GM23338 (cell line): Measurements from ENCODE around the gene XPA. TPM values are rescaled to one million over a fixed set of nuclear protein-coding genes. Genes with fewer than 3 reads are reported as not detected.

ENCODE experiments used
- ATAC-seq: fragments of 200-7000 bp; cut with Tn5 transposase; 3 replicates; pipeline ENCODE4 v1.9.1; 2020
- DNase-seq: peaks from one replicate; pipeline ENCODE4 v3.0.0-alpha.2; 2015; ENCODE audit warnings: low spot score
- H2AFZ ChIP-seq: fragments of 200-600 bp; sonication (generic); 2 replicates; pipeline ENCODE4 v1.8.0; 2016; ENCODE audit warnings: antibody characterized with exemption, mild to moderate bottlenecking, moderate library complexity
- H3F3A ChIP-seq: fragments of 200-600 bp; sonication (generic); replicated peaks from 2 replicates; pipeline ENCODE4 v1.8.0; 2017; ENCODE audit warnings: antibody characterized with exemption, mixed run types, low read depth
- H3K27ac ChIP-seq: fragments of 200-600 bp; sonication (generic); 2 replicates; pipeline ENCODE4 v1.6.1; 2016; ENCODE audit warnings: low read depth
- H3K27me3 ChIP-seq: fragments of 200-600 bp; sonication (generic); 2 replicates; pipeline ENCODE4 v1.8.0; 2016; ENCODE audit warnings: mild to moderate bottlenecking, mixed run types, moderate library complexity; ENCODE audit not compliant: insufficient read depth
- H3K36me3 ChIP-seq: fragments of 200-600 bp; sonication (generic); 2 replicates; pipeline ENCODE4 v1.8.0; 2016; ENCODE audit warnings: mild to moderate bottlenecking; ENCODE audit not compliant: insufficient read depth
- H3K4me1 ChIP-seq: fragments of 200-600 bp; sonication (generic); 2 replicates; pipeline ENCODE4 v1.8.0; 2016; ENCODE audit warnings: mild to moderate bottlenecking, moderate library complexity; ENCODE audit not compliant: insufficient read depth
- H3K4me2 ChIP-seq: fragments of 200-600 bp; sonication (generic); 2 replicates; pipeline ENCODE4 v1.7.1; 2017; ENCODE audit warnings: mixed run types
- H3K4me3 ChIP-seq: fragments of 200-600 bp; sonication (generic); 2 replicates; pipeline ENCODE4 v1.6.1; 2016; ENCODE audit warnings: mixed run types
- H3K79me2 ChIP-seq: fragments of 200-600 bp; sonication (generic); replicated peaks from 2 replicates; pipeline ENCODE4 v1.8.0; 2017; ENCODE audit warnings: mild to moderate bottlenecking; ENCODE audit not compliant: insufficient read depth
- H3K9me2 ChIP-seq: fragments of 200-600 bp; sonication (generic); 2 replicates; pipeline ENCODE4 v1.8.0; 2017; ENCODE audit not compliant: insufficient read depth
- H4K20me1 ChIP-seq: fragments of 200-600 bp; sonication (generic); replicated peaks from 2 replicates; pipeline ENCODE4 v1.8.0; 2017; ENCODE audit warnings: mild to moderate bottlenecking; ENCODE audit not compliant: insufficient read depth
- H3K27ac Mint-ChIP-seq: 2 replicates; pipeline ENCODE4 v1.8.0; 2020; ENCODE audit warnings: inconsistent platforms, mild to moderate bottlenecking, moderate library complexity, mixed read lengths
- H3K27me3 Mint-ChIP-seq: 3 replicates; pipeline ENCODE4 v1.8.0; 2022; ENCODE audit warnings: low read depth, mild to moderate bottlenecking, moderate library complexity, mixed read lengths, inconsistent platforms; ENCODE audit not compliant: insufficient read depth, poor library complexity
- H3K36me3 Mint-ChIP-seq: 3 replicates; pipeline ENCODE4 v1.8.0; 2021; ENCODE audit warnings: low read depth, mild to moderate bottlenecking, inconsistent platforms, moderate library complexity, mixed read lengths
- H3K4me1 Mint-ChIP-seq: 3 replicates; pipeline ENCODE4 v1.8.0; 2020; ENCODE audit warnings: mild to moderate bottlenecking, inconsistent platforms, mixed read lengths
- H3K4me3 Mint-ChIP-seq: 3 replicates; pipeline ENCODE4 v1.8.0; 2021; ENCODE audit warnings: moderate library complexity, mild to moderate bottlenecking, inconsistent platforms, mixed read lengths
- H3K9me3 Mint-ChIP-seq: 3 replicates; pipeline ENCODE4 v1.8.0; 2020; ENCODE audit warnings: moderate library complexity, mild to moderate bottlenecking, inconsistent platforms, mixed read lengths
- EZH2 ChIP-seq: fragments of 200-600 bp; sonication (generic); IDR thresholded peaks from one replicate; pipeline ENCODE4 v1.8.0; 2017; ENCODE audit warnings: antibody characterized with exemption, mild to moderate bottlenecking, low read depth; ENCODE audit not compliant: unreplicated experiment
- EZH2phosphoT487 ChIP-seq: fragments of 200-600 bp; sonication (generic); IDR thresholded peaks from one replicate; pipeline ENCODE4 v1.8.1; 2018; ENCODE audit warnings: antibody characterized with exemption; ENCODE audit not compliant: unreplicated experiment
- NANOG ChIP-seq: IDR thresholded peaks from 2 replicates; pipeline ENCODE4 v1.6.1; 2016; ENCODE audit warnings: antibody characterized with exemption, borderline replicate concordance
- POLR2AphosphoS5 ChIP-seq: IDR thresholded peaks from 2 replicates; pipeline ENCODE4 v1.6.1; 2016; ENCODE audit warnings: antibody characterized with exemption, low read depth
- STAT1 ChIP-seq: IDR thresholded peaks from one replicate; pipeline ENCODE4 v1.6.1; 2016; ENCODE audit warnings: antibody characterized with exemption; ENCODE audit not compliant: unreplicated experiment
- ZNF331 ChIP-seq: fragments of 250-450 bp; sonication (Bioruptor Pico); IDR thresholded peaks from 2 replicates; pipeline ENCODE4 v1.5.0; 2020; ENCODE audit warnings: low read depth, mild to moderate bottlenecking, moderate library complexity
- polyA plus RNA-seq: library from polyadenylated mRNA; unstranded; fragments of >200 nt; fragmentation: Nextera tagmentation; extraction: Ambion mirVana; gene quantifications from 2 replicates; pipeline ENCODE4 v1.2.1, GENCODE V29; 2016
- total RNA-seq: library from RNA; depleted of rRNA; stranded (reverse); fragments of >200 nt; shearing (Covaris generic); gene quantifications from 2 replicates; pipeline ENCODE4 v1.2.3, GENCODE V29; 2014
- TF ChIP-seq, protein P1 (sequence below): IDR thresholded peaks from 2 replicates; pipeline ENCODE4 v1.6.1; 2016; ENCODE audit warnings: antibody characterized with exemption
- TF ChIP-seq, protein P2 (sequence below): fragments of 250-450 bp; sonication (Bioruptor Pico); IDR thresholded peaks from 2 replicates; pipeline ENCODE4 v1.5.0; 2020; ENCODE audit warnings: mild to moderate bottlenecking, moderate library complexity
- TF ChIP-seq, protein P3 (sequence below), 2 experiments: fragments of 200-600 bp in 1 of 2; sonication (generic) in 1 of 2; conservative IDR thresholded peaks; 2 replicates each; pipeline versions ENCODE4 v1.5.1 to v1.6.1; 2016 to 2017; ENCODE audit warnings: antibody characterized with exemption in 2 of 2, low read depth in 2 of 2, mild to moderate bottlenecking in 2 of 2, moderate library complexity in 1 of 2

Gene XPA
- total and polyA plus RNA-seq, 2 experiments from 2014 or later = 1.9 to 9.1 TPM

- H3K4me1 Mint-ChIP-seq = peaks cover 30% of the 10 kb centered on the region
- no peaks in the 10 kb centered on the region for H3K9me3 Mint-ChIP-seq
- no peak overlapping the region for H3K27ac Mint-ChIP-seq
- no peak for TF ChIP-seq STAT1
- TF ChIP-seq, protein P1, sequence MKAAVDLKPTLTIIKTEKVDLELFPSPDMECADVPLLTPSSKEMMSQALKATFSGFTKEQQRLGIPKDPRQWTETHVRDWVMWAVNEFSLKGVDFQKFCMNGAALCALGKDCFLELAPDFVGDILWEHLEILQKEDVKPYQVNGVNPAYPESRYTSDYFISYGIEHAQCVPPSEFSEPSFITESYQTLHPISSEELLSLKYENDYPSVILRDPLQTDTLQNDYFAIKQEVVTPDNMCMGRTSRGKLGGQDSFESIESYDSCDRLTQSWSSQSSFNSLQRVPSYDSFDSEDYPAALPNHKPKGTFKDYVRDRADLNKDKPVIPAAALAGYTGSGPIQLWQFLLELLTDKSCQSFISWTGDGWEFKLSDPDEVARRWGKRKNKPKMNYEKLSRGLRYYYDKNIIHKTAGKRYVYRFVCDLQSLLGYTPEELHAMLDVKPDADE = no peak
- no peak overlapping the region for H2AFZ ChIP-seq
- no peaks in the 10 kb centered on the region; the same call in 1 of the 2 replicates for H3K36me3 ChIP-seq
- ATAC-seq = no peak
- no peaks in the 10 kb centered on the region for H3K9me2 ChIP-seq
- no peak overlapping the region for H3K27ac ChIP-seq
- H3K27me3 ChIP-seq = no peaks in the 10 kb centered on the region
- H3K4me1 ChIP-seq = peaks cover 17% of the 10 kb centered on the region
- peaks cover 3% of the 10 kb centered on the region; the same call in 1 of the 3 replicates for H3K36me3 Mint-ChIP-seq
- no peak overlapping the region for H3K4me3 Mint-ChIP-seq
- peaks cover 79% of the 10 kb centered on the region for H3K79me2 ChIP-seq
- no peak for DNase-seq
- no peak overlapping the region for H3K4me2 ChIP-seq
- peaks cover 53% of the 10 kb centered on the region for H4K20me1 ChIP-seq
- H3K27me3 Mint-ChIP-seq = peaks cover 7% of the 10 kb centered on the region
- H3F3A ChIP-seq = peaks cover 3% of the 10 kb centered on the region; the same call in 1 of the 2 replicates
- no peak overlapping the region for H3K4me3 ChIP-seq
These were observed 60.2 kb downstream of the XPA start for GRCh38 chr9:97636903-97637302.

DNA sequence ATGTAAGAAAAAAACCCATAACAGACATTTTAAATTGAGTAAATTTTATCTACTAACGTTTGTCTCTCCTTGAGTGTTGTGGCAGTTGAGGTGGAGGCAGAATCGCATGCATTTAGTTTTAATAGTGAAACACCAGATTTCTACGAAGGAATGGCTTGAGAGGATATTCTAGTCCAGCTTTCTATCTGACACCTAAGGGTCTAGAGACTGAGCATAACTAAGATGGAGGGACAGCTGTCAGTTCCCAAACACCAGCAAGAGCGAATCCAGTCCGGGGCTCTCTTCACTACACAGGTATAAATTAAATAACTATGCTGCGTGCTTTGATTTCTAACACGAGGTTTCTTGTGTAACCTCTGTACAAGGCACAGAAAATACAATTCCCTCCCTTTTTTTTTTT is 62.1 kb downstream of the XPA start:
- Mint-ChIP-seq H3K27me3 (peaks cover 7% of the 10 kb centered on the region), H3K27ac (no peak overlapping the region), H3K9me3 (no peaks in the 10 kb centered on the region), H3K4me1 (peaks cover 39% of the 10 kb centered on the region), H3K4me3 (peak overlapping the region; percentile 91), H3K36me3 (peaks cover 3% of the 10 kb centered on the region; the same call in 1 of the 3 replicates)
- DNase-seq = no peak
- no peak overlapping the region for H2AFZ ChIP-seq
- no peaks in the 10 kb centered on the region for H3K9me2 ChIP-seq
- no peaks in the 10 kb centered on the region for H3K36me3 ChIP-seq
- no peak overlapping the region for H3K27ac ChIP-seq
- peaks cover 48% of the 10 kb centered on the region for H4K20me1 ChIP-seq
- H3K27me3 ChIP-seq = no peaks in the 10 kb centered on the region
- peak overlapping the region; percentile 89 for H3K4me2 ChIP-seq
- H3K4me1 ChIP-seq = peaks cover 20% of the 10 kb centered on the region
- no peak for ATAC-seq
- peaks cover 80% of the 10 kb centered on the region for H3K79me2 ChIP-seq
- peak overlapping the region; percentile 91 for H3K4me3 ChIP-seq
- peaks cover 3% of the 10 kb centered on the region; the same call in 1 of the 2 replicates for H3F3A ChIP-seq
- TF ChIP-seq EZH2phosphoT487 (no peak), NANOG (no peak), ZNF331 (CRISPR knock-in tag) (no peak), STAT1 (no peak), POLR2AphosphoS5 (no peak), EZH2 (no peak)
- TF ChIP-seq, protein P1 = no peak
- TF ChIP-seq, protein P2, sequence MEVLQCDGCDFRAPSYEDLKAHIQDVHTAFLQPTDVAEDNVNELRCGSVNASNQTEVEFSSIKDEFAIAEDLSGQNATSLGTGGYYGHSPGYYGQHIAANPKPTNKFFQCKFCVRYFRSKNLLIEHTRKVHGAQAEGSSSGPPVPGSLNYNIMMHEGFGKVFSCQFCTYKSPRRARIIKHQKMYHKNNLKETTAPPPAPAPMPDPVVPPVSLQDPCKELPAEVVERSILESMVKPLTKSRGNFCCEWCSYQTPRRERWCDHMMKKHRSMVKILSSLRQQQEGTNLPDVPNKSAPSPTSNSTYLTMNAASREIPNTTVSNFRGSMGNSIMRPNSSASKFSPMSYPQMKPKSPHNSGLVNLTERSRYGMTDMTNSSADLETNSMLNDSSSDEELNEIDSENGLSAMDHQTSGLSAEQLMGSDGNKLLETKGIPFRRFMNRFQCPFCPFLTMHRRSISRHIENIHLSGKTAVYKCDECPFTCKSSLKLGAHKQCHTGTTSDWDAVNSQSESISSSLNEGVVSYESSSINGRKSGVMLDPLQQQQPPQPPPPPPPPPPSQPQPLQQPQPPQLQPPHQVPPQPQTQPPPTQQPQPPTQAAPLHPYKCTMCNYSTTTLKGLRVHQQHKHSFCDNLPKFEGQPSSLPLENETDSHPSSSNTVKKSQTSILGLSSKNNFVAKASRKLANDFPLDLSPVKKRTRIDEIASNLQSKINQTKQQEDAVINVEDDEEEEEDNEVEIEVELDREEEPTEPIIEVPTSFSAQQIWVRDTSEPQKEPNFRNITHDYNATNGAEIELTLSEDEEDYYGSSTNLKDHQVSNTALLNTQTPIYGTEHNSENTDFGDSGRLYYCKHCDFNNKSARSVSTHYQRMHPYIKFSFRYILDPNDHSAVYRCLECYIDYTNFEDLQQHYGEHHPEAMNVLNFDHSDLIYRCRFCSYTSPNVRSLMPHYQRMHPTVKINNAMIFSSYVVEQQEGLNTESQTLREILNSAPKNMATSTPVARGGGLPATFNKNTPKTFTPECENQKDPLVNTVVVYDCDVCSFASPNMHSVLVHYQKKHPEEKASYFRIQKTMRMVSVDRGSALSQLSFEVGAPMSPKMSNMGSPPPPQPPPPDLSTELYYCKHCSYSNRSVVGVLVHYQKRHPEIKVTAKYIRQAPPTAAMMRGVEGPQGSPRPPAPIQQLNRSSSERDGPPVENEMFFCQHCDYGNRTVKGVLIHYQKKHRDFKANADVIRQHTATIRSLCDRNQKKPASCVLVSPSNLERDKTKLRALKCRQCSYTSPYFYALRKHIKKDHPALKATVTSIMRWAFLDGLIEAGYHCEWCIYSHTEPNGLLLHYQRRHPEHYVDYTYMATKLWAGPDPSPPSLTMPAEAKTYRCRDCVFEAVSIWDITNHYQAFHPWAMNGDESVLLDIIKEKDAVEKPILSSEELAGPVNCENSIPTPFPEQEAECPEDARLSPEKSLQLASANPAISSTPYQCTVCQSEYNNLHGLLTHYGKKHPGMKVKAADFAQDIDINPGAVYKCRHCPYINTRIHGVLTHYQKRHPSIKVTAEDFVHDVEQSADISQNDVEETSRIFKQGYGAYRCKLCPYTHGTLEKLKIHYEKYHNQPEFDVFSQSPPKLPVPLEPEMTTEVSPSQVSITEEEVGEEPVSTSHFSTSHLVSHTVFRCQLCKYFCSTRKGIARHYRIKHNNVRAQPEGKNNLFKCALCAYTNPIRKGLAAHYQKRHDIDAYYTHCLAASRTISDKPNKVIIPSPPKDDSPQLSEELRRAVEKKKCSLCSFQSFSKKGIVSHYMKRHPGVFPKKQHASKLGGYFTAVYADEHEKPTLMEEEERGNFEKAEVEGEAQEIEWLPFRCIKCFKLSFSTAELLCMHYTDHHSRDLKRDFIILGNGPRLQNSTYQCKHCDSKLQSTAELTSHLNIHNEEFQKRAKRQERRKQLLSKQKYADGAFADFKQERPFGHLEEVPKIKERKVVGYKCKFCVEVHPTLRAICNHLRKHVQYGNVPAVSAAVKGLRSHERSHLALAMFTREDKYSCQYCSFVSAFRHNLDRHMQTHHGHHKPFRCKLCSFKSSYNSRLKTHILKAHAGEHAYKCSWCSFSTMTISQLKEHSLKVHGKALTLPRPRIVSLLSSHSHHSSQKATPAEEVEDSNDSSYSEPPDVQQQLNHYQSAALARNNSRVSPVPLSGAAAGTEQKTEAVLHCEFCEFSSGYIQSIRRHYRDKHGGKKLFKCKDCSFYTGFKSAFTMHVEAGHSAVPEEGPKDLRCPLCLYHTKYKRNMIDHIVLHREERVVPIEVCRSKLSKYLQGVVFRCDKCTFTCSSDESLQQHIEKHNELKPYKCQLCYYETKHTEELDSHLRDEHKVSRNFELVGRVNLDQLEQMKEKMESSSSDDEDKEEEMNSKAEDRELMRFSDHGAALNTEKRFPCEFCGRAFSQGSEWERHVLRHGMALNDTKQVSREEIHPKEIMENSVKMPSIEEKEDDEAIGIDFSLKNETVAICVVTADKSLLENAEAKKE (CRISPR knock-in tag) = no peak
- TF ChIP-seq, protein P3, sequence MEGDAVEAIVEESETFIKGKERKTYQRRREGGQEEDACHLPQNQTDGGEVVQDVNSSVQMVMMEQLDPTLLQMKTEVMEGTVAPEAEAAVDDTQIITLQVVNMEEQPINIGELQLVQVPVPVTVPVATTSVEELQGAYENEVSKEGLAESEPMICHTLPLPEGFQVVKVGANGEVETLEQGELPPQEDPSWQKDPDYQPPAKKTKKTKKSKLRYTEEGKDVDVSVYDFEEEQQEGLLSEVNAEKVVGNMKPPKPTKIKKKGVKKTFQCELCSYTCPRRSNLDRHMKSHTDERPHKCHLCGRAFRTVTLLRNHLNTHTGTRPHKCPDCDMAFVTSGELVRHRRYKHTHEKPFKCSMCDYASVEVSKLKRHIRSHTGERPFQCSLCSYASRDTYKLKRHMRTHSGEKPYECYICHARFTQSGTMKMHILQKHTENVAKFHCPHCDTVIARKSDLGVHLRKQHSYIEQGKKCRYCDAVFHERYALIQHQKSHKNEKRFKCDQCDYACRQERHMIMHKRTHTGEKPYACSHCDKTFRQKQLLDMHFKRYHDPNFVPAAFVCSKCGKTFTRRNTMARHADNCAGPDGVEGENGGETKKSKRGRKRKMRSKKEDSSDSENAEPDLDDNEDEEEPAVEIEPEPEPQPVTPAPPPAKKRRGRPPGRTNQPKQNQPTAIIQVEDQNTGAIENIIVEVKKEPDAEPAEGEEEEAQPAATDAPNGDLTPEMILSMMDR (conservative IDR thresholded peaks at IDR 0.05; ENCODE audit: low read depth in 2 of 2) = no peak
